ENCODE measurements around the gene MRPS15.

GRCh38 chr1:36484099-36484498 is 19.9 kb upstream of the MRPS15 start:
- no peak for TF ChIP-seq CREB5 (CRISPR knock-in tag; IDR thresholded peaks at IDR 0.05; ENCODE audit: low read depth)
- no peak for TF ChIP-seq ZFP30 (CRISPR knock-in tag; IDR thresholded peaks at IDR 0.05)
- TF ChIP-seq RARB (CRISPR knock-in tag; IDR thresholded peaks at IDR 0.05): no peak
- TF ChIP-seq ZFP3 (CRISPR knock-in tag; IDR thresholded peaks at IDR 0.05): no peak
- TF ChIP-seq GLIS3 (CRISPR knock-in tag; IDR thresholded peaks at IDR 0.05): no peak
- TF ChIP-seq PATZ1 (CRISPR knock-in tag; IDR thresholded peaks at IDR 0.05; ENCODE audit: borderline replicate concordance): no peak
- TF ChIP-seq, protein P1, sequence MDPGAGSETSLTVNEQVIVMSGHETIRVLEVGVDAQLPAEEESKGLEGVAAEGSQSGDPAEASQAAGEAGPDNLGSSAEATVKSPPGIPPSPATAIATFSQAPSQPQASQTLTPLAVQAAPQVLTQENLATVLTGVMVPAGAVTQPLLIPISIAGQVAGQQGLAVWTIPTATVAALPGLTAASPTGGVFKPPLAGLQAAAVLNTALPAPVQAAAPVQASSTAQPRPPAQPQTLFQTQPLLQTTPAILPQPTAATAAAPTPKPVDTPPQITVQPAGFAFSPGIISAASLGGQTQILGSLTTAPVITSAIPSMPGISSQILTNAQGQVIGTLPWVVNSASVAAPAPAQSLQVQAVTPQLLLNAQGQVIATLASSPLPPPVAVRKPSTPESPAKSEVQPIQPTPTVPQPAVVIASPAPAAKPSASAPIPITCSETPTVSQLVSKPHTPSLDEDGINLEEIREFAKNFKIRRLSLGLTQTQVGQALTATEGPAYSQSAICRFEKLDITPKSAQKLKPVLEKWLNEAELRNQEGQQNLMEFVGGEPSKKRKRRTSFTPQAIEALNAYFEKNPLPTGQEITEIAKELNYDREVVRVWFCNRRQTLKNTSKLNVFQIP (CRISPR knock-in tag; IDR thresholded peaks at IDR 0.05; ENCODE audit: borderline replicate concordance, low read depth): no peak
- no peak for TF ChIP-seq SNAI2 (CRISPR knock-in tag; IDR thresholded peaks at IDR 0.05)
- TF ChIP-seq PPARA (CRISPR knock-in tag; IDR thresholded peaks at IDR 0.05; ENCODE audit: borderline replicate concordance): no peak

All from SK-N-SH treated with all-trans-retinoic acid at 6 μM for 48 hours (cell line).